ENCODE results near the gene WDR33.

The WDR33 gene

DNA sequence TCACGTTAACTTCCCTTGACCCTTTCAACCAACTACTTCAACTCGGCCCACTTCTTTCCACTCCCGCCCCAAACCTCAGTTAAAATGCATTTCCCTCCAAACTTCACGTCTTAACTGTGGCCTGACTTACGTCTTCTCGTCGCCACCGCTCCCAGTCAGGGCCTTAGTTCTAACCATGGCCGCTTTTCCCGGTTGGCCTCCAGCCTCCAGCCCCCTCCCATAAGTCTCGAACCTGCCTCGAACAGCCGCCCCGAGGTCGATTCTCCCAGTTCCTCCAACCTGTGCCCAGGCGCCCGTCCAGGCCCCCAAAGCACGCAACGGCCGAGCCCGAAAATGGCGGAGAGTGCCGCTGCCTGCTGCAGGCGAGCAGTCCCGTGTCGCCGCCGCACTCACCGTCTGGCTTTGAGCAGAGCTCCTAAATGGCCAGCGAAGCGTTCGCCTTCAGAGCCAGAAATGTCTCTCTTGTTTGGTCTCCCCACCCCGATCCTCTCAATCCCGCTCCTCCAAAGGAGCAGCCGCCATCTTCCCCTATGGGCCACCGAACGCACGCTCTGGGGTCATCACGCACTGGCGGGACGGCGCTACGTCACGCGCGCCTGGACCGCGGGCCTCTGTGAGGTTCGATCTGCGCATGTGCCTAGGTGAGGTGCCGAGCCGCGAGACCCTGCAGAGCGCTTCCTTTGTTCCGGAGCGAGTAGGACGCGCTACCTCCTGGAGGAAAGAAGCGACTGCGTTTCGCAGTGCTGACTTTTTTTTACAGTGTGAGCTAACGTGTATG lies at the start of gene WDR33:
Gene WDR33, minus strand, starts transcription at position 553 of the 778 bp plus-strand sequence. CDS start 40,190 bp downstream, outside the sequence.
- Histone ChIP-seq H3K27ac (ENCODE audit: low read depth, low read length) (peak within 1 kb of the TSS; percentile 89), H3K9me3 (ENCODE audit: control insufficient read depth in 5 of 5, low read length in 5 of 5) (no peaks in the 10 kb centered on the region), H3K4me3 (ENCODE audit: low read depth in 1 of 5, low read length in 5 of 5) (peak within 1 kb of the TSS; percentile 76 to 98 (median 90)), H3K9ac (ENCODE audit: low read length in 5 of 5) (peak within 1 kb of the TSS; percentile 73 to 99 (median 93)), H3K27me3 (ENCODE audit: control insufficient read depth in 5 of 5, insufficient read depth in 4 of 5, low read length in 5 of 5) (no peaks in the 10 kb centered on the region), H3K36me3 (ENCODE audit: control insufficient read depth in 5 of 5, insufficient read depth in 5 of 5, low read length in 5 of 5) (no peaks in the 10 kb centered on the region), H3K4me1 (ENCODE audit: control insufficient read depth in 5 of 5, insufficient read depth in 5 of 5, low read length in 5 of 5) (peaks cover 2 to 40% (median 35%) of the 10 kb centered on the region in 5 donors)

- H3K36me3 ChIP-seq (ENCODE audit: control insufficient read depth in 5 of 5, insufficient read depth in 5 of 5, low read length in 5 of 5), result peaks cover 8 to 26% (median 24%) of the 10 kb centered on the region in 5 donors
- peaks cover 0 to 25% (median 21%) of the 10 kb centered on the region in 5 donors for H3K4me1 ChIP-seq (ENCODE audit: control insufficient read depth in 5 of 5, insufficient read depth in 5 of 5, low read length in 5 of 5)
- H3K4me3 ChIP-seq (ENCODE audit: low read depth in 1 of 5, low read length in 5 of 5), result no peak overlapping the region
- H3K9ac ChIP-seq (ENCODE audit: low read length in 5 of 5), result peak overlapping the region in 1 of 5 donors; percentile 26
- no peak overlapping the region for H3K27ac ChIP-seq (ENCODE audit: low read depth, low read length)
- no peaks in the 10 kb centered on the region for H3K9me3 ChIP-seq (ENCODE audit: control insufficient read depth in 5 of 5, low read length in 5 of 5)
- no peaks in the 10 kb centered on the region for H3K27me3 ChIP-seq (ENCODE audit: control insufficient read depth in 5 of 5, insufficient read depth in 4 of 5, low read length in 5 of 5)
These were observed 49.2 kb upstream of the WDR33 start for GRCh38 chr2:127860130-127860529.

DNA sequence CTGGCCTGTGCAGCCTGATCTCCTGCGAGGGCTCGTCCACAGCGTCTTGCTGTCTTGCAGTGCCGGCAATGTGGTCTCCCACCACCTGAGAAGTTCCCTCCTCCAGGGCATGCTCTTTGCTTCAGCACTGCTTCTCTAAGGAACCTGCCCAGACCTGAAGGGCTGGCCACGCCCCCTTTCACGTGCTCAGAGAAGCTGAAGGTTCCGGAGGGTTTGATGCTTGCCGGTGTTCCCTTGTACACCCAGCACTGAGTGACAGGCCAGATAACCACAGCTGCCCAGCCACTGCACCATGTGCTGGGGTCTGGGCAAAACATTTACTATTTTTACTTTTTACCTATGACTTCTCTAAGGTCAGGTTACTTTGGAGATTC lies 48.7 kb upstream of the WDR33 start:
- Histone ChIP-seq H3K9ac (ENCODE audit: low read length in 5 of 5) (no peak overlapping the region), H3K36me3 (ENCODE audit: control insufficient read depth in 5 of 5, insufficient read depth in 5 of 5, low read length in 5 of 5) (peaks cover 7 to 22% (median 20%) of the 10 kb centered on the region in 5 donors), H3K27ac (ENCODE audit: low read depth, low read length) (no peak overlapping the region), H3K27me3 (ENCODE audit: control insufficient read depth in 5 of 5, insufficient read depth in 4 of 5, low read length in 5 of 5) (no peaks in the 10 kb centered on the region), H3K4me3 (ENCODE audit: low read depth in 1 of 5, low read length in 5 of 5) (no peak overlapping the region), H3K4me1 (ENCODE audit: control insufficient read depth in 5 of 5, insufficient read depth in 5 of 5, low read length in 5 of 5) (peaks cover 0 to 26% (median 21%) of the 10 kb centered on the region in 5 donors), H3K9me3 (ENCODE audit: control insufficient read depth in 5 of 5, low read length in 5 of 5) (no peaks in the 10 kb centered on the region)

DNA sequence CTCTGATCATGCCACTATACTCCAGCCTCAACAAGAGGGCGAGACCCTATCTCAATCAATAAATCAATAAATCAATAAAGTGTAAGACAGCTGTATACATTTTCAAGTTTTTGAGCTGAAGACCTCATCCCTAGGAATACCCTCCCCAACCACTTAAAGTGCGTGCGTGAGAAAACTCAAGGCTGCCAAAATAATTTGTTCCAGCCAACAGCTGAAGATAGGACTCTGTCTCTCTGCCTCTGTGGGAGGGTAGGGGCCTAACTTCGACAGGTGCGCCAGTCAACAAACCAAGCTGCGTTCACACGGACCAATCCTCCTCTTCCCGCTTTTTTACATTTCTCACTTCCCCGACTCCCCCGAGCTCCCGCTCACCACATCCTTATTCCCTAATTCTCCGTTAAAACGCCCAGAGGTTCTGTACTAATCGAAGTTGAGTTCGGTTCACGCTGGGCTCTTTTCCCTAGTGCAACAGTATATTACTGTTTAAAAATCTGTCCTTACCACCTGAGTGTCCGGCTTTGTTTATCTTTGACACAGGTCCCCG lies 46.4 kb upstream of the WDR33 start:
- Histone ChIP-seq H3K9me3 (ENCODE audit: control insufficient read depth in 5 of 5, low read length in 5 of 5) (no peaks in the 10 kb centered on the region), H3K27ac (ENCODE audit: low read depth, low read length) (peak overlapping the region; percentile 62), H3K4me1 (ENCODE audit: control insufficient read depth in 5 of 5, insufficient read depth in 5 of 5, low read length in 5 of 5) (peaks cover 0 to 26% (median 21%) of the 10 kb centered on the region in 5 donors), H3K4me3 (ENCODE audit: low read depth in 1 of 5, low read length in 5 of 5) (peak overlapping the region; percentile 85 to 94 (median 93)), H3K9ac (ENCODE audit: low read length in 5 of 5) (peak overlapping the region; percentile 78 to 92 (median 83)), H3K36me3 (ENCODE audit: control insufficient read depth in 5 of 5, insufficient read depth in 5 of 5, low read length in 5 of 5) (peaks cover 0 to 9% (median 4%) of the 10 kb centered on the region in 5 donors), H3K27me3 (ENCODE audit: control insufficient read depth in 5 of 5, insufficient read depth in 4 of 5, low read length in 5 of 5) (no peaks in the 10 kb centered on the region)

DNA sequence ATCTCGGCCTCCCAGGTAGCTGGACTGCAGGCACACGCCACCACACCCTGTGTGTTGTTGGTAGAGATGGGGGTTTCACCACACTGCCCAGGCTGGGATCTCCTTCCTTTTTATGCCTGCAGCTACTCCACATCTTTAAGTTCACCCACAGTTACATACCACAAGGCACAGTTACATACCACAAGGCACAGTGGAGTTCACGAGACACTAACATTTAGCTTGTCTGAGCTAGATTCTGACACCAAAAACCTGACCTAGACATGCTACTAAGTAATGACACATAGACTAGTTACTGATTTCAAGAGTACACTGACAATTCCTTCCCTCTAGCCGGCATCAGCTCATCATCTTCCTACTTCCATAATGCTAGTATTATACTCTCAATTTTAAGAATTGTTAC lies 42.7 kb upstream of the WDR33 start:
- peak overlapping the region in 1 of 5 donors; percentile 30 for H3K9ac ChIP-seq (ENCODE audit: low read length in 5 of 5)
- H3K4me1 ChIP-seq (ENCODE audit: control insufficient read depth in 5 of 5, insufficient read depth in 5 of 5, low read length in 5 of 5), result peaks cover 0 to 20% (median 14%) of the 10 kb centered on the region in 5 donors
- no peaks in the 10 kb centered on the region for H3K9me3 ChIP-seq (ENCODE audit: control insufficient read depth in 5 of 5, low read length in 5 of 5)
- H3K36me3 ChIP-seq (ENCODE audit: control insufficient read depth in 5 of 5, insufficient read depth in 5 of 5, low read length in 5 of 5), result peaks cover 0 to 30% (median 19%) of the 10 kb centered on the region in 5 donors
- no peak overlapping the region for H3K4me3 ChIP-seq (ENCODE audit: low read depth in 1 of 5, low read length in 5 of 5)
- no peaks in the 10 kb centered on the region for H3K27me3 ChIP-seq (ENCODE audit: control insufficient read depth in 5 of 5, insufficient read depth in 4 of 5, low read length in 5 of 5)
- no peak overlapping the region for H3K27ac ChIP-seq (ENCODE audit: low read depth, low read length)

- Histone ChIP-seq H3K9ac (ENCODE audit: low read length in 5 of 5) (no peak overlapping the region), H3K27me3 (ENCODE audit: control insufficient read depth in 5 of 5, insufficient read depth in 4 of 5, low read length in 5 of 5) (no peaks in the 10 kb centered on the region), H3K9me3 (ENCODE audit: control insufficient read depth in 5 of 5, low read length in 5 of 5) (no peaks in the 10 kb centered on the region), H3K27ac (ENCODE audit: low read depth, low read length) (no peak overlapping the region), H3K36me3 (ENCODE audit: control insufficient read depth in 5 of 5, insufficient read depth in 5 of 5, low read length in 5 of 5) (peaks cover 0 to 38% (median 26%) of the 10 kb centered on the region in 5 donors), H3K4me1 (ENCODE audit: control insufficient read depth in 5 of 5, insufficient read depth in 5 of 5, low read length in 5 of 5) (peaks cover 0 to 13% (median 8%) of the 10 kb centered on the region in 5 donors), H3K4me3 (ENCODE audit: low read depth in 1 of 5, low read length in 5 of 5) (no peak overlapping the region)
These were observed 41.4 kb upstream of the WDR33 start for GRCh38 chr2:127852388-127852787.

DNA sequence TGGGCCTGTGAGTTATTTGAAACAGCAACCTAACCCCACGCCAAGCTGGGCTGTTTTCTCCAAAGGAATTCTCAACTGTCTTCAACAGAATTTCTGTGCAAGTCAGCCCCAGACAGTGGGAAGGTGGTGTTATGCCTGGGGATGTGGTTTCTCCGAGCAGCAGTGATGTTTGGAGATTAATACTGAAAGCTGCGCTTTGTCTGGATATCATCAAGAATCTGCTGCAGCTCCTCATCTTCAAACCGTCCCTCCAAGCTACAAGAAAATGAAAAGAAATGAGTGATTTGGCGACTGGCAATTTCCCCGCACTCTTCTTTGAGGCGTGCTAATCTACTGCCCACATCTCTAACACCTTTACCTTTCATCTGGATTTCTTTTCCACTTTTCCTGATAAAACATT lies 37.0 kb upstream of the WDR33 start:
- Histone ChIP-seq H3K27ac (ENCODE audit: low read depth, low read length) (no peak overlapping the region), H3K4me1 (ENCODE audit: control insufficient read depth in 5 of 5, insufficient read depth in 5 of 5, low read length in 5 of 5) (no peaks in the 10 kb centered on the region), H3K36me3 (ENCODE audit: control insufficient read depth in 5 of 5, insufficient read depth in 5 of 5, low read length in 5 of 5) (peaks cover 3 to 58% (median 40%) of the 10 kb centered on the region in 5 donors)

DNA sequence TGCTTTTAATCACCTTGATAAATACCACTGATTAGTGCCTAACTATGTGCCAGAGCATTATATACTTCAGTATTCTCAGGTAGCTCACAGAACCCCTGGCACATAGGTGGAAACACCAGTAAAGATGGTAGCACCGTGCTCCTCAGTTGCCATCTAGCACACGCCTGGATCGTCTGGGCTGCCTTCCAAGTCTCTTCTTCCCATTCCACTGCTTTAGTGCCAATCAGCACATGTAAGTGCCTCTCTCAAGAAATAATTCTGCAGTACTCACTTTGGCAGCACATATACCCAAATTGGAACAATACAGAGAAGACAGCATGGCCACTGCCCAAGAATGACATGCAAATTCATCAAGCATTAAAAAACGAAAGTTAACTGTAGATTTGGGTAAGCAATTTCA lies 34.0 kb upstream of the WDR33 start:
- no peaks in the 10 kb centered on the region for H3K27me3 ChIP-seq (ENCODE audit: control insufficient read depth in 5 of 5, insufficient read depth in 4 of 5, low read length in 5 of 5)
- no peak overlapping the region for H3K9ac ChIP-seq (ENCODE audit: low read length in 5 of 5)
- no peaks in the 10 kb centered on the region for H3K4me1 ChIP-seq (ENCODE audit: control insufficient read depth in 5 of 5, insufficient read depth in 5 of 5, low read length in 5 of 5)
- H3K36me3 ChIP-seq (ENCODE audit: control insufficient read depth in 5 of 5, insufficient read depth in 5 of 5, low read length in 5 of 5), result peaks cover 3 to 40% (median 30%) of the 10 kb centered on the region in 5 donors
- H3K27ac ChIP-seq (ENCODE audit: low read depth, low read length), result no peak overlapping the region
- no peak overlapping the region for H3K4me3 ChIP-seq (ENCODE audit: low read depth in 1 of 5, low read length in 5 of 5)
- no peaks in the 10 kb centered on the region for H3K9me3 ChIP-seq (ENCODE audit: control insufficient read depth in 5 of 5, low read length in 5 of 5)

More for the DNA sequence above, 37.0 kb upstream of the WDR33 start:
- H3K27me3 ChIP-seq (ENCODE audit: control insufficient read depth in 5 of 5, insufficient read depth in 4 of 5, low read length in 5 of 5), result no peaks in the 10 kb centered on the region
- no peaks in the 10 kb centered on the region for H3K9me3 ChIP-seq (ENCODE audit: control insufficient read depth in 5 of 5, low read length in 5 of 5)
- no peak overlapping the region for H3K9ac ChIP-seq (ENCODE audit: low read length in 5 of 5)
- H3K4me3 ChIP-seq (ENCODE audit: low read depth in 1 of 5, low read length in 5 of 5), result no peak overlapping the region

GRCh38 chr2:127843677-127844076 lies 32.7 kb upstream of the WDR33 start:
- Histone ChIP-seq H3K9ac (ENCODE audit: low read length in 5 of 5) (no peak overlapping the region), H3K27me3 (ENCODE audit: control insufficient read depth in 5 of 5, insufficient read depth in 4 of 5, low read length in 5 of 5) (no peaks in the 10 kb centered on the region), H3K4me1 (ENCODE audit: control insufficient read depth in 5 of 5, insufficient read depth in 5 of 5, low read length in 5 of 5) (no peaks in the 10 kb centered on the region), H3K4me3 (ENCODE audit: low read depth in 1 of 5, low read length in 5 of 5) (no peak overlapping the region), H3K27ac (ENCODE audit: low read depth, low read length) (no peak overlapping the region), H3K36me3 (ENCODE audit: control insufficient read depth in 5 of 5, insufficient read depth in 5 of 5, low read length in 5 of 5) (peaks cover 3 to 31% (median 20%) of the 10 kb centered on the region in 5 donors), H3K9me3 (ENCODE audit: control insufficient read depth in 5 of 5, low read length in 5 of 5) (no peaks in the 10 kb centered on the region)

- Histone ChIP-seq H3K36me3 (ENCODE audit: control insufficient read depth in 5 of 5, insufficient read depth in 5 of 5, low read length in 5 of 5) (peaks cover 3 to 16% (median 5%) of the 10 kb centered on the region in 5 donors), H3K27ac (ENCODE audit: low read depth, low read length) (no peak overlapping the region), H3K4me3 (ENCODE audit: low read depth in 1 of 5, low read length in 5 of 5) (no peak overlapping the region), H3K4me1 (ENCODE audit: control insufficient read depth in 5 of 5, insufficient read depth in 5 of 5, low read length in 5 of 5) (no peaks in the 10 kb centered on the region), H3K9ac (ENCODE audit: low read length in 5 of 5) (no peak overlapping the region), H3K27me3 (ENCODE audit: control insufficient read depth in 5 of 5, insufficient read depth in 4 of 5, low read length in 5 of 5) (no peaks in the 10 kb centered on the region), H3K9me3 (ENCODE audit: control insufficient read depth in 5 of 5, low read length in 5 of 5) (no peaks in the 10 kb centered on the region)
These were observed 30.7 kb upstream of the WDR33 start for GRCh38 chr2:127841466-127842178.

All from subcutaneous abdominal adipose tissue (tissue), 5 donors.